SKM-1 (cell line): ENCODE data around the gene F11R.
A peak's percentile ranks its signal among the peaks of the same experiment; 100 is the strongest.
"Not testable (repeated sequence)": the region's sequence is repeated elsewhere in the genome, so short reads cannot be mapped to it uniquely, and the experiment has no call there.

Experiments used
- DNase-seq: peaks from one replicate; lab custom pipeline; 2025; ENCODE audit not compliant: unreplicated experiment; lab: John Stamatoyannopoulos, UW

Gene F11R

GRCh38 chr1:161016683-161017082, 4.3 kb downstream of the F11R start:
- not testable (repeated sequence) for DNase-seq

GRCh38 chr1:161013488-161014230, 7.3 kb downstream of the F11R start:
- DNase-seq = peak; percentile 95

GRCh38 chr1:161013131-161013487, 7.8 kb downstream of the F11R start:
- no peak for DNase-seq

GRCh38 chr1:161012420-161012819, 8.5 kb downstream of the F11R start:
- DNase-seq = no peak

- no peak for DNase-seq
Measured at GRCh38 chr1:161009602-161010211, 11.2 kb downstream of the F11R start.

GRCh38 chr1:161008869-161009510, 12.0 kb downstream of the F11R start:
- no peak for DNase-seq

GRCh38 chr1:161007369-161007768, 13.6 kb downstream of the F11R start:
- no peak for DNase-seq

- no peak for DNase-seq
Measured at GRCh38 chr1:161006563-161006962, 14.4 kb downstream of the F11R start.

- no peak for DNase-seq
Measured at GRCh38 chr1:161001525-161001924, 19.4 kb downstream of the F11R start.

GRCh38 chr1:161000736-161001480, 20.0 kb downstream of the F11R start:
- DNase-seq = no peak

GRCh38 chr1:160999376-160999775, 21.6 kb downstream of the F11R start:
- DNase-seq = no peak

GRCh38 chr1:160997323-160998038, 23.5 kb downstream of the F11R start:
- peak; percentile 73 for DNase-seq

- no peak for DNase-seq
Measured at GRCh38 chr1:160996178-160996577, 24.8 kb downstream of the F11R start.

GRCh38 chr1:160993544-160994193, 27.3 kb downstream of the F11R start:
- DNase-seq = peak; percentile 61

- not testable (repeated sequence) for DNase-seq
Measured at GRCh38 chr1:160992036-160992435, 28.9 kb downstream of the F11R start.

- DNase-seq = no peak
Measured at GRCh38 chr1:160987359-160988050, 33.4 kb downstream of the F11R start.

GRCh38 chr1:160985723-160986122, 35.2 kb downstream of the F11R start:
- DNase-seq = no peak

- no peak for DNase-seq
Measured at GRCh38 chr1:160981584-160982411, 39.2 kb downstream of the F11R start.

- no peak for DNase-seq
Measured at GRCh38 chr1:160979286-160979685, 41.7 kb downstream of the F11R start.
